NCI-H146 treated with DMSO at 0.1 percent for 48 hours (cell line): ENCODE results near the gene DHRS12.
A peak's percentile ranks its signal among the peaks of the same experiment; 100 is the strongest.

Source experiments
- DNase-seq: peaks from one replicate; lab custom pipeline; 2025; ENCODE audit not compliant: unreplicated experiment; lab: John Stamatoyannopoulos, UW

Gene DHRS12

DNA sequence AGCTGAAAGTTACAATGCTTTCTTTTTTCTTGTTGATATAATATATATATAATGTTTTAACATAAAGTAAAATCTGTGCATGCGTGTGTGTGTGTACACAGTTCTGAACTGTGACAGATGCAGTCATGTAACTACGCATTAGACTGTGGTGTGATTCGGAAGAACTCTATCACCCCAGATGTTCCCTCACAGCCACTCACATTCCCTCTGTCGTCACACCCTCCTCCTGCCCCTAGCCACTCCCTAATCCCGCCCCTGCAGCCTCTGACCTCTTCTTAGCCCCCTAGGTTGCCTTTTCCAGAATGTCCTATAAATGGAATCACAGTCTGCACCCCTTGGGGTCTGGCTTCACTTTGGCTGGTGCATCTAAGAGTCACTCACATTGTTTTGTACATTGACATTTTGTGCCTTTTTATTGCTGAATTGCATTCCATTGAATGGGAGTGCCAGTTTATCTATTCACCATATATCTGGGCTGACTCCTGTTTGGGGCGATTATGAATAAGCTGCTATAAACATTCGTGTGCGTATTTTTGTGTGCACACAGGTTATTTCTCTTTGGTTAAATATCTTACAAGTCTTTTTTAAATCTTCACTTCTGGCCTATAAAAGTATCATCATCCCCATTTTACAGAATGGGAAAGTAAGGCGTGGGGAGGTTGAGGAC lies 20.4 kb downstream of the DHRS12 start:
- no peak for DNase-seq

DNA sequence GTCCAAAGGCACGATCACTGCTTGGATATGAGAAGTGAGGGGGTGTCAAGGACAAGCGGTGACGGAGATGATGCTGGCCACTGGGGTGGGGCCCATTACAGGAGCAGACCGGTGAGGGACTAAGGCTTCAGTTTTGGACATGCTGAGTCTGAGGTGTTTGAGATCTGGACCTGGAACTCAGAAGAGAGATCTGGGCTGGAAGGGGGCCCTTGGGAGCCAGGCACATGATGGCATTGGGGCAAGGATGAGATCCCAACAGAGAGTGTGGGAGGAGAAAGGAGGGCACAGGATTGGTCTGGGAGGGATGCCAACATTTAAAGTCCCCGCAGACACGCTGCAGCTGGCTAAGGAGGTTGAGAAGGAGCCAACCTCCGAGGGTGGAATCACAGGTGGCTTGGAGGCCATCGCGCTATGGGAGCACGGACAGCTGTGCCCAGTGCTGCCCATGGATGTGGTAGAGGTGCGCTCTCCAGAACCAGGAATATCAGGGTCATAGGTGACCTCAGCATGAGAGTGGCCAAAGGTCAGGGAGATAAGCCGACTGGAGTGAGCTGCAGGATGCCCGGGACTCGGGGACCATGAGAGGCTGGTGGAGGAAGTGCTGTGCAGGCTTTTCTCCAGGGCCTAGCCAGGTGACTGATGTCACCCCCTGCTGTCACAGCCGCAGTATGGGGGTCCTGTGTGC lies 21.8 kb downstream of the DHRS12 start:
- no peak for DNase-seq

DNA sequence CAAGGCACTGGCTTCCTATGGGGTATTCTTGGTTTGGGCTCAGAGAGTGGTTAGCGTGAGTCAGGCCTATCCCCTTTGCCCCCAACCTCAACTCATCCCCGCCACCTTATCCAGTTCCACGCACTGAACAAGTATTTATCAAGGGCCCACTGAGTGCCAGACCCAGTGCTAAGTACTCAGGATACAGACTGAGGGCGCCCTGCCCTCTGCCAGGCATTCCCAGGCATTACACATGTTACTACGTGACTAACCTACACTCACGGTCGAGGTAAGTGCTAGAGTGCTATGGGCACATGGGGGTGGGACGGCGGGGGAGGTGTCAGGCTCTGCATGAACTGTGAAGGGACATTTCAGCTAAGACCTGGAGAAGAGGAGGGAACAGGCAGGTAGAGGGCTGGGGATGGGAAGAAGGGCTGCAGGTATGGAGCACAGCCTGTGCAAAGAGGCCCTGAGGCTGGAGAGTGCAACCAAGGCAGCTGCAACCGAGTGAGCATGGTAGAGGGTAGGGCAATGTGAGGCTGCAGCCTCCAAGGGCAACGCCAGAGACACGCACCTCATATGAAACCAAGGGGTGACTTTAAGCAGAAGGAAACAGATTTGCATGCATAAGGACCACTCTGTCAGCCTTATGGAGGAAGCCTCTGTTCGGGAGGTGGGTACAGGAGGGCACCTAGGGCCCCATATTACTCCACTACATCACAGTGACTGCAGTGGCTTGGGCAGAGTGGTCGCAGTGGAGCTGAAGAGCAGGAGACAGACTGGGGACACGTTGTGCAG lies 22.5 kb downstream of the DHRS12 start:
- DNase-seq, result no peak

DNA sequence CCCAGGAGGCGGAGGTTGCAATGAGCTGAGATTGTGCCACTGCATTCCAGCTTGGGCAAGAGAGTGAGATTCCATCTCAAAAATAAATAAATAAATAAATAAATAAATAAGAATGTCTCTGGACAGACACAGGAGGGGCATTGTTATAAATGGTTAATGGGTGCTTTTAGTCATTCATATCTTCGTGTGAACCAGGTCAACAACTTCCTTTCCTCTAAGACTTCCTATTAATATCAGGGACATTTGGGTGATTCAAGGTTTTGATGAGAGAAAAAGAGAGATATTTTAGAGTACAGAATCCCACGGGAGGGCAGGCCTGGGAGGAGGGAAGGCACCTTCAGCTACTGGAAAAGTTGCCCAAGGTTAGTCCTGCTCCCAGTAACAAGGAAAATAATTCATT lies 23.9 kb downstream of the DHRS12 start:
- no peak for DNase-seq

DNA sequence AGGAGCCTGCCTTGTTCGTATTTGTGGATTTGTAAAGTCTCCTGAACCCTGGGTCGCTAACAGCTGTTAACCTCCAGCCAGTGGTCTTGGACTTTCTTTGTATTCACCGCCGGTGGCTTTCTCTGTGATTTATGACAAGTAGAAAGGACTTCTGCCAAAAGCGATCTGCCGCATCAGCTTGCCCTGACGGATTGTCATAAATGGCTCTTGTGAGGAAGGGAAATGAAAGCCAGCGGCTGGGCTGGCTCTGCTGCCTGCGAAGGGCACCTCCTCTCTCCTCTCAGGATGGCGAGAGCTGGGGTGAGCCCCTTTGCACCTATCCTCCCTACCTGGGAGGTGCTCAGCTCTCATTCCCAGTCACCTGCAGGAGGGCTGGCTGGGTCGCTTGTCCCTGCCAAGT lies 25.6 kb downstream of the DHRS12 start:
- DNase-seq, result no peak

DNA sequence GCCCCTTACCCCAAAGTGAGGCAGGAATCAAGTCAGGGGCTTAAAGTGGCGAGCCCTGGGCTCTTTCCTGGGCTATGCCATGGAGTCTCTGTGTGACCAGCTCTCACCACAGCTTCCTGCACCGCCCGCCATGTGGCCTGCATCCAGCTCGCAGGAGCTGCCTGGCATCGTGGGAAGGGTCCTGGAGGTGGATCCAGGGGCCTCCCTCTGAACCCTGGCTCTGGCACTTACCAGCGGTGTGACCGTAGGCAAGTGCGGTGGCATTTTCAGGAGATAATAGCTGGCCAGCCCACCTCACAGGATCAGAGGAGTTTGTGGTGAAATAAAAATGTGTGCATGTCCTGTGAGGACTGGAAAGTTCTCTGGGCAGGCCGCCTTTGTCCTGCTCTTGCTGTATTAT lies 26.0 kb downstream of the DHRS12 start:
- DNase-seq, result no peak

DNA sequence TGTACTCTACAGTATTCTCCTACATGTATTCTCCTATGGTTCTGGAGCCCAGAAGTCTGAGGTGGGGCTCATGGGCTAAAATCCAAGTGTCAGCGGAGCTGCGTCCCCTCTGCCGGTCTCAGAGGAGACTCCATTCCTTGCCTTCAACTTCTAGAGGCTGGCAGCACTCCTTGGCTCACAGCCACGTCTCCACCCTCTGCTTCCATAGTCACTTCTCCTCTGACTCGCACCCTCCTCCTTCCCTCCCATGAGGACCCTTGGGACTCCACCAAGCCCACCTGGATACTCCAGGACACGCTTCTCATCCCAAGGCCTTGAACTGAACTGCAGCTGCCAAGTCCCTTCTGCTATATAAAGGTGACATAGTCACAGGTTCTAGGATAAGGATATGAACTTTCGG lies 27.8 kb downstream of the DHRS12 start:
- DNase-seq, result no peak

DNA sequence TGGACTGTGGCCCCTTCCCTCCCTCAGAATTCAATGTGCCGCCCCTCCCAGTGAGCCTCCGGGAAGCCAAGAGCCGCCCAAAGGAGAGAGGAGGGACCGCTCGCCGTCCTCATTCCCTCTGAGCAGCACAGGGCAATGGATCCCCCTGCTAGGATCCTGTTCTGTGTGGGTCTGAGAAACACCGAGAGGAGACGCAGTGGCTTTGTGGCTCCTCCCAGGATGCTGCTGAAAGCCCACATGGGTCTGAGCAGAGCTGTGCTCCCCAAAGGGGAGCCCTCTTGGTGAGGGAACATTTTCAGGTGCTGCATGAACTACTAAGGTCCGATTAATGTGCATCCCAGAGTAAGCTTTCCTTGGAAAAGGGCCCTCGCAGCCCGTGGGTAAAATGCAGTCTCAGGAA lies 30.4 kb downstream of the DHRS12 start:
- no peak for DNase-seq

DNA sequence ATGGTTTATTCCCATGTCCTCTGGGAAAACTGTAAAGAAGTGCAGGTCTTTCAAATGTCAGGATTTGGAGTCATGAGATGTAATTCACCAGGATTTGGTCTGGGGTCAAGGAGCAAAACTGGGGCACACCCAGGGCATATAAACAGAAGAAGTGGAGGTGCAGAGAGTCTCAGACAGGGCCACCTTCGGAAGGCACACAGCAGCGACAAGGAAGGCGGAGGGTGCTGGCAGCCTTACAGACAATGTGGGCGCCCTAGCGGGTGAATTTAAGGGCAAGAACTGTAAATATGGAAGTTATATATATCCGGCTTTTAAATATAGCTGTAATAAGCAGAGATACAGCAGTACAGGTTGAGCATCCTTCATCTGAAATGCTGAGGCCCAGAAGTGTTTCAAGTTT lies 31.2 kb downstream of the DHRS12 start:
- no peak for DNase-seq

DNA sequence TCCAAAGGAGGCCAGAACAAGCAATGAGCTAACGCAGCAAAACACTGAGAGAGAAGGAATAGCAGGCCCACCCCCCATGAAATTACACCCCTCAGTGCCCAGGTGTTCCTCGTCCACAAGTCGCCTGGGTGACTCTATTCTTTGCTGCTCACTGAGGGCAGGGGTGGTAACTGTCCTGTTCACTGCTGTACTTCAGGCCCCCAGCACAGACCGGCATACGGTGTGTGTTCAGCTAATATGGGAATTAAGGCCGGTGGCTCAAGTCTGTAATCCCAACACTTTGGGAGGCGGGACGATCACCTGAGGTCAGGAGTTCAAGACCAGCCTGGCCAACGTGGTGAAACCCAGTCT lies 31.9 kb downstream of the DHRS12 start:
- DNase-seq, result no peak

DNA sequence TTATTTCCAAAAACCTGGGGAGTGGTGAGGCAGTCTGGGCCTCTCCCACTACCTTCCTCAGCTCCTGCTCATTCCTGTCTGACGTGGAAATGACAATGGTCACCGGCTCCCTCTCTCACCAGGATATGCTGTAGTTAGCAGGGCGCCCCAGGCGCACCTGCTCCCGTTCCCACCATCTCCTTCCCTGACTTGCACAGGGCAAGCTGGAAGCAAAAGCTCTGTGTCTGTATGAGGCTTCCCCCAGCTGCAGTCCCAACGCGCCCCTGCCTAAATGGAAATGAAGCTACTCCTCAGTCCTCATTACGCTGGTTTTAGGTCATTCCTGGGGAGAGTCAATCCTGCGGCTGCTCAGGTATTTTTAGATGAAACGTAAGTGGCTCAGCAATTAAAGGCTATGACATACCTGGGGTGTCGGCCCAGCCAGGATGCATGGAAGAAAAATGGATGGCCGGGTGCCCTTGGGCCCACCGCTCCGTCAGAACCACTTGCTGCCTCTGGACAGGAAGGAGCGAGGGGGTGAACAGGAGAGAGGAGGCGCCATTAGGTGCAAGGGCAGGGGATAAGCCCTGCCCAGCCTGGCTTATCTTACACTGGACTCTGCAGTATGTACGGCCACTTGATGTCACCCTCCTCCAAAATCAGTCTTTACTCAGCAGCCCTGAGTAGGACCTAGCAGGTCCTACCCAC lies 32.4 kb downstream of the DHRS12 start:
- no peak for DNase-seq

DNA sequence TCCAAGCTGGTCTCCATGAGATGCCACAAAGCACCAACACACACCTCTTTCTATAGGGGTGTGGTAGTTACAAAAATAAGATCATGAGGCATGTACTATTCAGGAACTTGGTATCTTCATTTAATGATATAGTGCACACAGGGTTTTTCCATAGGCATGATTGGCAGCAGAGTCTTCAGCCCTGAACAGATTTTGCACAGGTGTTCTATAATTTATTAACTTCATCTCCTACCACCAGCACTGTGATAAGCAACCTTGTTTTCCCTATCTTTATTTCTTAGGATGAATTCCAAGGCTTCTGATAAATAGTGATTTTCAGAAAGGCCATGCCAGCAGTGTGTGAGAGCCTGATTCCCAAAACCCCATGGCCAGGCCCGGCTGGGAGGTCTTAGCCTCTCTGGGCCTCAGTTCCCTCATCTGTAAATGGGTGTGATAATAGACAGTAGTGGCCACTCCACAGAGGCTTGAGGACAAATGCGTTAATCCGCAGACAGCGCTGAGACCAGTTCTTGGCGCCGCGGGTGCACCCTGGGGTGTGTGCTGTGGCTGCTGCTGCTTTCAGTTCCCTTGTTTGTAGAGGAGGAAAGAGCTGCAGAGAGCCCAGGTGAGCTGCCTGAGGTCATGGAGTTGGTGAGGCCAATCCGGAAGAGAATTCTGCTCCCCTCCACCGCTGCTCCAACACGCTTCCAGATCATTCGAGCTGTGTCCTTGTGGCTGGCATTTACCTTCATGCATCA lies 33.1 kb downstream of the DHRS12 start:
- no peak for DNase-seq

DNA sequence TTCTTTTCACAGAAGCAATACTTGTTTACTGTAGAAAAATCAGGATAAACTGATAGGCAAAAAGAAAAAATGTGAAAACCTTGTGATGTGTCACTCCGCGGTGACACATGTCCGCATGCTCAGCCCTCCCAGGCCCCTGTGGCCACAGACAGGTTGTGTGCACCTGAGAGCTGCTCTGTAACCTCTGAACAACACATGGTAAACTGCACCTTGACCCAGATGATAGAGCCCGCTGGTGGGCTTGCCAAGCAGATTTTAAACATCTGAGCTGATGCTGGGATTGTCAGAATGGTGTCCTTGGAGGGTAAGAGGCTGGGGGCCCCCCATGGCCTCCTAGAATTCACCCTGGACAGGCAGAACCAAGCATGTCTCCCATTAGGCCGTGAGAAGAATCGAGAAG lies 33.8 kb downstream of the DHRS12 start:
- no peak for DNase-seq

DNA sequence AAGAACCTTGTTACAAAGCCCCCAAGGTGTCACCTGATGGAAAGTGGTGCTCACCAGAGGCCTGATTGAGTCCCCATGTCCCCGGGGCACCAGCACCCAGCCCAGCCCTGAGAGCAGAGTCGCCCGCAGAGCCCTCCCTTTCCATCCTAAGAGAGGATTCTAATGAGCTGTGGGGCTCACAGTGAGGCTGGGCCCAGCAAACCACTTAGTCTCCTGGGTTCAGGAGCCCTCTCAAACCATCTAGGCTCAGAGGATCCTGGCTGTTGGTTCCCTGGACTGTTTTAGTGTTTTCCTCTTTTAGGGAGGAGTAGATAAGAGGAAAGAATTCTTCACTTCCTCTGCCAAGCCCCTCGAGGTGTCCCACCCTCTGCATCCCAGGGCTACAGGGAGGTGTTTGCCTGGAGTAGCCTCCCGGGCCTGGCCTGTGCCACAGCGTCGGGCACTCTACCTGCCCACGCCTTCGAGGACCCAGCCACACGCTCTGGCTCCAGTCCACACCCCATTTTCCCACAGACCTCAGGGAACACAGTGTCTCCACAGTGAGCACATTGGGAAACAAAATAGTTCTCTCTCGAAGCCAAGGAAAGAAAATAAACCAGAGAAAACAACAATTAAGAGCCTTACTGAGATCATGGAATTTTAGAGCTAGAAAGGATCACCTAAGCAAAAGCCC lies 34.4 kb downstream of the DHRS12 start:
- no peak for DNase-seq

DNA sequence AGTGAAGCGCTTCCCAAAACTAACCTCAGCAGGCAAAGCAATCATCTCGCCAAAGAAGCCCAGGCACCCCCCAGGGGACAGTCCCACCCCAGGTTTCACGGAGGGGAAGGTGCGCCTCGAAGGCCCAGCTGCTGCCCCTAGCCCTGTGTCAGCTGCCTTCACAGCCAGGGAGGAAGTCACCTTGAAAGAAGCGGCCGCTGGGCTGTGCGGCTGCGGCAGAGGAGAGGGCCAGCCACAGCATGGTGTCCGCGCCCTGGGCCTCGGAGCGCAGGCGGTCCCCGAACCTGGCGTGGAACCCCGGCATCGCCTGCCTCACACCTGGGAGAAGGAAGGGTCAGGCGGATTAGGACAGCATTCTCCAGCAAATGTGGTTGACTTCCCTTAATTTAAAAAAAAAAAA lies 35.0 kb downstream of the DHRS12 start:
- DNase-seq, result no peak

DNA sequence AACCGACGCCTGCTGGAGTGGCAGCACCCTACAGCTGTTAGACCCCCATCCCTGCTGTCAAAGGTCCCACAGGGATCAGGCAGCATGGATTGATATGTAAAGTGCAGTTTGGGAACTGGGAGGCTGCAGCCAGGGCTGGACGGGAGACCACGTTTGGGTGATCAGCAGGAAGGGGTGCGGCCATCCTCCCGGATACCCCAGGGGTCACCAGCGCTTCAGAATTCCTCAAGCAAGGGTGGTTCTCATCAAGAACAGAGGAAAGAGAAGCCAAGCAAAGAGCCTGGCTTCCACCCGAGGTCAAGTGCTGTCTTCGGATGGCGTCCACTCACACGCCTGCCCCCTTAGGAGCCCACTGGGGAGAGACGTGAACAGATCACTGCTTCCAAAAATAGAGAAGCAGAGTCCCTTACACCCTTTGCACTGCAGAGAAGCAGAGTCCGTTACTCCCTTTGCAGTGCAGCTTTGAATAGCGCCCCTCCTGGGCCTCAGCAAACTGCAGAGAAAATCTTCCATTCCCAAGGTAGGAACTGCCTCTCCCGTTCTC lies 35.5 kb downstream of the DHRS12 start:
- DNase-seq, result no peak

DNA sequence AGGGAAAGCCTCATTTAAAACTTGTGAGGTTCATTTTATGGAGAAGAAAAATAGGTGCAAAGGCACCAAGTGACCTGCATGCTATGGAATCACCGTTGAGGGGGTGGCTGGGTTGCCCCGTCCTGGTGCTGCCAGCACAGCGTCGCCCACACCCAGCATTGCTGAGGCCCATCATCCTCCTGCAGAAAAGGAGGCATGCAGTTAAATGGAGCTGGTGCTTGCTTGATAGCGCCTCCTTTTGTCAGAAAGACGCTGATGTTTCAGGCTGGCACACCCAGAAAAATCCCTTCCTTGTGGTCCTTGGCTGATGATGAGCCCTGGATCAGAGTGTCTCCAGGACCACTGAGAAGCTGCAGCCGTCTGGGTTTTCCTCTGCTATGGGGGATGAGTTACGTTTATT lies 36.9 kb downstream of the DHRS12 start:
- DNase-seq, result no peak

DNA sequence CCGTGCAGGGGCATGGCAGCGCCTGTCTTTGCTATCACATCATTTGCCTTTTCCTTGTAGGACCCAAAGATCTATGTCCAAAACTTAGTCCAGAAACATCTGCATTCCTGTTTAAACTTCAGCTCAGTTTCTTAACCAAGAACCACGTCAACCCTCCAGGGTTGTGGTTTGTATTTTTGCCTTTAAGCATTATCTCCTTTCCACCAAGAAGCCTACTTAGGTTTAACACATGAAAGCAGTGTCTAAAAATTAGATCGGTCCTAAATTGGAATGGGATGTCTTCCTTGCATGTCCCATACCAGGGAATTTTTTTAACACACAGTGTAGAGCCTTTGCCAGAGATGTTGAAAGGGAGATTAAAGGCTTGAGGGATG lies 38.8 kb downstream of the DHRS12 start:
- DNase-seq, result no peak

DNA sequence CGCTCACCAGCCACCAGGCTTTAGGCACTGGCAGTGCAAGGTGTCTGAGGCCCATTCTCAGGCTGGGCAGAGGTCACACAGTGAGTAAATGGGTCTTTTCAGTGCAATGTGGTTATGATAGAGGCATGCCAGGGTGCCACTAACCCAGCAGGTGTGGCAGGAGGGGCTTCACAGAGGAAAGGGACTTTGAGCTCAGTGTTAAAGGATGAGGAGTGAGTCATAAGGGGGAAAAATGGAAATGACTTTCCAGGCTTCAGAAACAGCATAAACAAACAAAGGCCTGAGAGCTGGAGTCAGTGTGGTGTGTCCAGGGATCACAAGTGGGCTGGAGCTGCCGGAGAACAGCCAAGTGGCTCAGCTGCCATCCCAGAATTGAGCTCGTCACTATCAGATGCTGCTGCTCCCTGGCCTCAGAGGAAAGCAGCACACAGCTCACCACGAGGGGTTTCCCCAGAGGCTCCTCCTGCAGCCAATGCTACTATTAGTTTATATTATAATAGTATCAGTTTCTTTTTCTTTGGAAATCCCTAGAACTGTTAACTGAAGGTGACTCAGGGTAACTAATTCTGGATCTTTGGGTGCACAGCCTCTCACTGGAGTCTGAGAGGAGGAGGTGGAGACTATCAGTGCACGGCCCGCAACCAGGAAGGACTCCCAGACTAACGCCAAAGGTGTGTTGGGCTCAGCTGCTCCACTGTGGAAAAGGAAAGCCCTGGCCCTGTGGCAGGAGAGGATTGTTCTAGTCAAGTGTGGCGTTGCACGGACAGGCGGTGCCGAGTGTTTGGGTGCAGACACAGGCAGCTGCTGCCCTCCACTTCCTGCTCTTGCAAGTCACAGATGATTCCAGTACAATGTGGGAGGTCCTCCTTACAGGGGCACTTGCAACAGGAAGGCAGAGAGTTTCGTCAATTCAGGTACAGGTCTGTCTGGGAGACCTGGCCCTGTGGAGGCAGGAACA lies 39.5 kb downstream of the DHRS12 start:
- DNase-seq, result peak; percentile 13
